Suprapubic skin (tissue), 4 donors: Measurements from ENCODE around the gene PAK5. TPM values are rescaled to one million over a fixed set of nuclear protein-coding genes. Genes with fewer than 3 reads are reported as not detected.

Experiments used
- DNase-seq, 2 donors: peaks; one replicate each; pipeline ENCODE4 v3.0.0-alpha.2; 2019; ENCODE audit warnings: low spot score in 2 of 2
- H3K27ac ChIP-seq: fragments of 200-600 bp; sonication (generic); one replicate; pipeline ENCODE4 v1.5.1; 2019
- H3K27me3 ChIP-seq: fragments of 200-600 bp; sonication (generic); one replicate; pipeline ENCODE4 v1.5.1; 2019
- H3K36me3 ChIP-seq: fragments of 200-600 bp; sonication (generic); one replicate; pipeline ENCODE4 v1.5.1; 2019
- H3K4me1 ChIP-seq: fragments of 200-600 bp; sonication (generic); one replicate; pipeline ENCODE4 v1.5.1; 2019
- H3K4me3 ChIP-seq: fragments of 200-600 bp; sonication (generic); one replicate; pipeline ENCODE4 v1.5.1; 2019; ENCODE audit warnings: mild to moderate bottlenecking
- H3K9me3 ChIP-seq: fragments of 200-600 bp; sonication (generic); one replicate; pipeline ENCODE4 v1.5.1; 2019
- CTCF ChIP-seq, 2 donors: fragments of 200-600 bp in 1 of 2; fragments of 450-650 bp in 1 of 2; sonication (generic) in 1 of 2; IDR thresholded peaks; one replicate each; pipeline ENCODE4 v1.5.1; 2016 to 2019; ENCODE audit warnings: antibody characterized with exemption in 2 of 2, mild to moderate bottlenecking in 1 of 2, moderate library complexity in 1 of 2
- EP300 ChIP-seq: sonication (generic); formaldehyde crosslinking; IDR thresholded peaks from one replicate; pipeline ENCODE4 v1.6.1; 2017; ENCODE audit warnings: antibody characterized with exemption
- POLR2A ChIP-seq, 2 donors: fragments of 450-650 bp; IDR thresholded peaks; one replicate each; pipeline ENCODE4 v1.6.1; 2017; ENCODE audit warnings: antibody characterized with exemption in 2 of 2, mild to moderate bottlenecking in 2 of 2, moderate library complexity in 2 of 2
- POLR2AphosphoS5 ChIP-seq, 3 donors: sonication (generic); formaldehyde crosslinking; IDR thresholded peaks; one replicate each; pipeline ENCODE4 v1.6.1; 2017; ENCODE audit warnings: antibody characterized with exemption in 3 of 3
- WGBS: methylation state at CpG from one replicate; pipeline ENCODE4 v1.1.5; 2018; 5-methylcytosine and 5-hydroxymethylcytosine counted together
- total RNA-seq, 4 donors: library from RNA; depleted of rRNA; stranded (reverse); fragments of >200 nt; gene quantifications; one replicate each; pipeline ENCODE4 v1.1.0, GENCODE V29; 2016

PAK5 gene
- total RNA-seq, 4 donors from 2014 or later: 0.10 to 0.56 (median 0.21) TPM; not detected in 1

- DNase-seq: peak in 1 of 2 donors; percentile 82
- TF ChIP-seq POLR2AphosphoS5 (IDR thresholded peaks at IDR 0.05) (no peak), CTCF (IDR thresholded peaks at IDR 0.05) (peak; percentile 29 to 66)
- no peak overlapping the region for H3K4me3 ChIP-seq
- 3% methylated on average over 10 of the region's 10 CpGs for WGBS
- peaks cover 6% of the 10 kb centered on the region for H3K4me1 ChIP-seq
- H3K36me3 ChIP-seq: no peaks in the 10 kb centered on the region
- H3K27ac ChIP-seq: no peak overlapping the region
- no peaks in the 10 kb centered on the region for H3K27me3 ChIP-seq
- no peaks in the 10 kb centered on the region for H3K9me3 ChIP-seq
Measured at GRCh38 chr20:9616833-9617461, 221.9 kb downstream of the PAK5 start.

GRCh38 chr20:9616455-9616805 lies 222.4 kb downstream of the PAK5 start:
- Histone ChIP-seq H3K27ac (no peak overlapping the region), H3K27me3 (no peaks in the 10 kb centered on the region), H3K36me3 (no peaks in the 10 kb centered on the region), H3K4me1 (peaks cover 6% of the 10 kb centered on the region), H3K9me3 (no peaks in the 10 kb centered on the region), H3K4me3 (no peak overlapping the region)
- no peak for DNase-seq
- no peak for TF ChIP-seq EP300
- TF ChIP-seq CTCF (IDR thresholded peaks at IDR 0.05): no peak
- no peak for TF ChIP-seq POLR2A (IDR thresholded peaks at IDR 0.05)
- TF ChIP-seq POLR2AphosphoS5 (IDR thresholded peaks at IDR 0.05): no peak
- 62% methylated on average over 5 of the region's 5 CpGs for WGBS

- H3K9me3 ChIP-seq: no peaks in the 10 kb centered on the region
- no peaks in the 10 kb centered on the region for H3K27me3 ChIP-seq
- TF ChIP-seq CTCF (IDR thresholded peaks at IDR 0.05) (no peak), POLR2AphosphoS5 (IDR thresholded peaks at IDR 0.05) (no peak), EP300 (no peak), POLR2A (IDR thresholded peaks at IDR 0.05) (no peak)
- no peak overlapping the region for H3K4me3 ChIP-seq
- peaks cover 6% of the 10 kb centered on the region for H3K4me1 ChIP-seq
- WGBS: 60% methylated on average over 7 of the region's 8 CpGs
- no peaks in the 10 kb centered on the region for H3K36me3 ChIP-seq
- no peak overlapping the region for H3K27ac ChIP-seq
- DNase-seq: no peak
Measured at GRCh38 chr20:9615766-9616454, 223.0 kb downstream of the PAK5 start.

- TF ChIP-seq POLR2A (IDR thresholded peaks at IDR 0.05) (no peak), EP300 (no peak), POLR2AphosphoS5 (IDR thresholded peaks at IDR 0.05) (no peak), CTCF (IDR thresholded peaks at IDR 0.05) (no peak)
- WGBS: 84% methylated on average over 4 of the region's 4 CpGs
- peaks cover 6% of the 10 kb centered on the region for H3K4me1 ChIP-seq
- DNase-seq: no peak
- H3K27ac ChIP-seq: no peak overlapping the region
- no peaks in the 10 kb centered on the region for H3K27me3 ChIP-seq
- no peaks in the 10 kb centered on the region for H3K9me3 ChIP-seq
- no peak overlapping the region for H3K4me3 ChIP-seq
- H3K36me3 ChIP-seq: no peaks in the 10 kb centered on the region
Measured at GRCh38 chr20:9615118-9615517, 223.8 kb downstream of the PAK5 start.

- no peak overlapping the region for H3K4me3 ChIP-seq
- H3K36me3 ChIP-seq: no peaks in the 10 kb centered on the region
- H3K4me1 ChIP-seq: peaks cover 6% of the 10 kb centered on the region
- no peaks in the 10 kb centered on the region for H3K27me3 ChIP-seq
- H3K27ac ChIP-seq: no peak overlapping the region
- H3K9me3 ChIP-seq: no peaks in the 10 kb centered on the region
- WGBS: 85% methylated on average over 4 of the region's 4 CpGs
- DNase-seq: no peak
- TF ChIP-seq CTCF (IDR thresholded peaks at IDR 0.05): no peak
- TF ChIP-seq POLR2A (IDR thresholded peaks at IDR 0.05): no peak
- no peak for TF ChIP-seq POLR2AphosphoS5 (IDR thresholded peaks at IDR 0.05)
- no peak for TF ChIP-seq EP300
Measured at GRCh38 chr20:9613871-9614270, 225.0 kb downstream of the PAK5 start.
